OCI-LY7 (cell line): ENCODE data around the gene ACSM2A. TPM values are rescaled to one million over a fixed set of nuclear protein-coding genes. Genes with fewer than 3 reads are reported as not detected.
"Not testable (repeated sequence)": the region's sequence is repeated elsewhere in the genome, so short reads cannot be mapped to it uniquely, and the experiment has no call there.

Experiments used
- BruUV-seq: library from RNA; stranded (reverse); fragments of 400-500 nt; replicated peaks from 2 replicates; lab custom pipeline; 2021; lab: Mats Ljungman, UMichigan
- CTCF ChIA-PET: fragments of 300-600 bp; sonication (Branson Sonifier 250); formaldehyde crosslinking; loops from one replicate; lab custom pipeline; 2022; ENCODE audit warnings: antibody characterized with exemption; ENCODE audit not compliant: unreplicated experiment; lab: Charles Lee
- POLR2A ChIA-PET: fragments of 300-600 bp; sonication (Branson Sonifier 250); formaldehyde crosslinking; loops from one replicate; lab custom pipeline; 2022; ENCODE audit warnings: antibody characterized with exemption; lab: Charles Lee
- DNase-seq: peaks from one replicate; pipeline ENCODE4 v3.0.0-alpha.2; 2015; ENCODE audit warnings: low spot score
- H2AFZ ChIP-seq: fragments of 200-600 bp; sonication (generic), shearing (Covaris generic); 2 replicates; pipeline ENCODE4 v1.6.1; 2014; ENCODE audit warnings: mild to moderate bottlenecking, antibody characterized with exemption, low read length, moderate library complexity
- H3K27ac ChIP-seq: fragments of 200-600 bp; sonication (generic); 2 replicates; pipeline ENCODE4 v1.5.1; 2014; ENCODE audit warnings: mixed run types, low read depth, mild to moderate bottlenecking, moderate library complexity, low read length, inconsistent platforms; ENCODE audit not compliant: poor library complexity, severe bottlenecking
- H3K36me3 ChIP-seq: fragments of 200-600 bp; sonication (generic); 2 replicates; pipeline ENCODE4 v1.6.1; 2014; ENCODE audit warnings: mild to moderate bottlenecking, antibody characterized with exemption, low read length, moderate library complexity, mixed read lengths; ENCODE audit not compliant: insufficient read depth
- H3K4me1 ChIP-seq: fragments of 200-600 bp; sonication (generic); 2 replicates; pipeline ENCODE4 v1.5.1; 2014; ENCODE audit warnings: mild to moderate bottlenecking, low read length; ENCODE audit not compliant: insufficient read depth, poor library complexity, severe bottlenecking
- H3K4me2 ChIP-seq: fragments of 200-600 bp; sonication (generic); 2 replicates; pipeline ENCODE4 v1.6.1; 2014; ENCODE audit warnings: mild to moderate bottlenecking, low read length
- H3K4me3 ChIP-seq: fragments of 200-600 bp; sonication (generic); 2 replicates; pipeline ENCODE4 v1.5.1; 2014; ENCODE audit warnings: mild to moderate bottlenecking, low read depth, low read length; ENCODE audit not compliant: poor library complexity, severe bottlenecking
- H3K79me2 ChIP-seq: fragments of 200-600 bp; sonication (generic); 2 replicates; pipeline ENCODE4 v1.6.1; 2016; ENCODE audit warnings: low read depth, mild to moderate bottlenecking, low read length, moderate library complexity, mixed read lengths; ENCODE audit not compliant: insufficient read depth
- H3K9me2 ChIP-seq: fragments of 200-600 bp; sonication (generic); 2 replicates; pipeline ENCODE4 v1.6.1; 2016; ENCODE audit warnings: mild to moderate bottlenecking, low read length, mixed read lengths; ENCODE audit not compliant: insufficient read depth
- H3K9me3 ChIP-seq: fragments of 200-600 bp; sonication (generic); 2 replicates; pipeline ENCODE4 v1.6.1; 2014; ENCODE audit warnings: mild to moderate bottlenecking, mixed run types, low read length, mixed read lengths
- H4K20me1 ChIP-seq: fragments of 200-600 bp; sonication (generic); 2 replicates; pipeline ENCODE4 v1.6.1; 2014; ENCODE audit warnings: mild to moderate bottlenecking, antibody characterized with exemption, low read length, moderate library complexity, mixed read lengths; ENCODE audit not compliant: insufficient read depth
- CTCF ChIP-seq: fragments of 200-600 bp; sonication (generic); conservative IDR thresholded peaks from 2 replicates; pipeline ENCODE4 v1.5.1; 2014; ENCODE audit warnings: mild to moderate bottlenecking, antibody characterized with exemption, low read length, moderate library complexity, mixed read lengths
- EZH2phosphoT487 ChIP-seq: fragments of 200-600 bp; sonication (generic); IDR thresholded peaks from 2 replicates; pipeline ENCODE4 v1.6.1; 2018; ENCODE audit warnings: low read depth, borderline replicate concordance, mild to moderate bottlenecking, mixed run types, antibody characterized with exemption, low read length, moderate library complexity, mixed read lengths
- intact Hi-C: fragments of 100-400 bp; cut with micrococcal nuclease; formaldehyde crosslinking; loops from one replicate; pipeline ENCODE4 v1.10.0; 2022; ENCODE audit not compliant: unreplicated experiment
- total RNA-seq, 2 experiments: library from RNA; depleted of rRNA in 1 of 2; stranded (reverse); fragments of >200 nt in 1 of 2; shearing (Covaris generic) in 1 of 2; gene quantifications; 2 replicates each; pipeline ENCODE4 v1.2.3, GENCODE V29; 2014 to 2022

Gene ACSM2A
- total RNA-seq, 2 experiments from 2014 or later = not detected

GRCh38 chr16:20430948-20431347, 20.4 kb upstream of the ACSM2A start:
- intact Hi-C loops = no loop called here
- no peaks in the 10 kb centered on the region for H4K20me1 ChIP-seq
- H3K4me1 ChIP-seq = no peaks in the 10 kb centered on the region
- ChIA-PET POLR2A (no interaction called here), CTCF (no interaction called here)
- no peak for DNase-seq
- no peaks in the 10 kb centered on the region for H3K9me3 ChIP-seq
- no peak overlapping the region for H2AFZ ChIP-seq
- no peaks in the 10 kb centered on the region for H3K36me3 ChIP-seq
- H3K4me2 ChIP-seq = no peak overlapping the region
- no peaks in the 10 kb centered on the region for H3K79me2 ChIP-seq
- H3K9me2 ChIP-seq = no peaks in the 10 kb centered on the region
- no TSS peak for BruUV-seq
- no peak overlapping the region for H3K27ac ChIP-seq
- TF ChIP-seq EZH2phosphoT487 = no peak
- TF ChIP-seq CTCF = no peak
- no peak overlapping the region for H3K4me3 ChIP-seq

- H2AFZ ChIP-seq, H3K4me2 ChIP-seq, POLR2A ChIA-PET, intact Hi-C loops, H3K4me3 ChIP-seq, H3K9me3 ChIP-seq, DNase-seq, H3K9me2 ChIP-seq, H4K20me1 ChIP-seq, H3K27ac ChIP-seq, H3K79me2 ChIP-seq, BruUV-seq, H3K4me1 ChIP-seq, H3K36me3 ChIP-seq: not testable (repeated sequence)
- CTCF ChIA-PET = interaction anchor here (0.6 kb wide), 1 partner anchor 569 kb away, joined by 3 read pairs; no protein-coding TSS in a partner anchor
Observed at GRCh38 chr16:20438950-20439349, 12.4 kb upstream of the ACSM2A start.

- DNase-seq, H3K4me2 ChIP-seq, POLR2A ChIA-PET, H3K27ac ChIP-seq, H3K79me2 ChIP-seq, intact Hi-C loops, H2AFZ ChIP-seq, CTCF ChIA-PET, H3K36me3 ChIP-seq, H3K4me3 ChIP-seq, H3K9me2 ChIP-seq, H3K4me1 ChIP-seq, H4K20me1 ChIP-seq, BruUV-seq, H3K9me3 ChIP-seq: not testable (repeated sequence)
Observed at GRCh38 chr16:20439820-20440231, 11.5 kb upstream of the ACSM2A start.

GRCh38 chr16:20440731-20441130, 10.6 kb upstream of the ACSM2A start:
- H2AFZ ChIP-seq, intact Hi-C loops, H3K27ac ChIP-seq, H4K20me1 ChIP-seq, H3K4me2 ChIP-seq, BruUV-seq, H3K9me2 ChIP-seq, H3K4me1 ChIP-seq, H3K79me2 ChIP-seq, H3K9me3 ChIP-seq, CTCF ChIA-PET, H3K4me3 ChIP-seq, H3K36me3 ChIP-seq, DNase-seq, POLR2A ChIA-PET: not testable (repeated sequence)
